GM12891 (cell line): ENCODE measurements around the gene STARD13.

Experiments used
- POLR2A ChIP-seq: IDR thresholded peaks from 2 replicates; pipeline ENCODE4 v1.6.1; 2011; ENCODE audit warnings: low read depth, low read length, control low read depth
- POLR2AphosphoS5 ChIP-seq: IDR thresholded peaks from 2 replicates; pipeline ENCODE4 v1.6.1; 2011; ENCODE audit warnings: low read depth, low read length, control low read depth
- TAF1 ChIP-seq: IDR thresholded peaks from 2 replicates; pipeline ENCODE4 v1.6.1; 2011; ENCODE audit warnings: low read depth, low read length, control low read depth

DNA sequence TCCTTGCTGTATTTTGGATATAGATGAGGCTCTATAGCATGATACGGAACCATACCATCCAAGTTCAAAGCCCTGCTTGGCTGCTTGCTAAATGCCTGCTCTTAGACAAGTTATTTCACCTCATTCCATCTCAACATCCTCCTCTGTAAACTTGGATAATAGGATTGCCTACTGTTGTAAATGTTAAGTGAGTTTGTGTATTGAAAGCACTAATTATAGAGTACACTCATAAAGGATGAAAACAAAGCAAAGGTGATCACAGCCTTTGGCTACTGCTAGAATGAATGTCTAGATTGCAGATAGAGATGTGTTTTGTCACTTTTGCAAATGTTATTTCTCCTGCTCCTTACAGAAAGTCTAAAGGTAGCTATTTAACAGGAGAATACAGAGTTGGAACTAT lies 34.3 kb upstream of the STARD13 start:
- TF ChIP-seq TAF1 (no peak), POLR2A (no peak), POLR2AphosphoS5 (no peak)
